K562 (cell line): Measurements from ENCODE around the gene CDC42BPB. TPM values are rescaled to one million over a fixed set of nuclear protein-coding genes. Genes with fewer than 3 reads are reported as not detected.

Experiments
- ATAC-seq: fragments of 200-7000 bp; cut with Tn5 transposase; 3 replicates; pipeline ENCODE4 v1.9.1; 2020; ENCODE audit warnings: moderate library complexity
- BruUV-seq: library from RNA; stranded (reverse); fragments of 400-500 nt; replicated peaks from 2 replicates; lab custom pipeline; 2021; lab: Mats Ljungman, UMichigan
- CTCF ChIA-PET: fragments of 300-600 bp; formaldehyde crosslinking; extraction: SDS; loops from one replicate; lab custom pipeline; 2021; ENCODE audit warnings: low intra/inter-chr PET ratio; lab: Yijun Ruan, JAX
- POLR2A ChIA-PET: fragments of 300-600, 350-650 bp; sonication (Branson Sonifier 250); formaldehyde crosslinking; extraction: SDS; loops from one replicate; lab custom pipeline; 2021; ENCODE audit warnings: antibody characterized with exemption, inconsistent platforms; lab: Yijun Ruan, JAX
- DNase-seq, 4 experiments: peaks; one replicate each; pipeline versions ENCODE4 v3.0.0 to v3.0.0-alpha.2; 2011 to 2018; ENCODE audit warnings: low spot score in 3 of 4, mixed read lengths in 3 of 4; ENCODE audit errors: extremely low read depth in 1 of 4
- FAIRE-seq: peaks from 2 replicates; lab custom pipeline; 2011; peaks lifted over from hg19 to GRCh38; lab: Jason Lieb, UNC
- H2AFZ ChIP-seq: 2 replicates; pipeline ENCODE4 v1.6.0; 2011; ENCODE audit warnings: low read depth, low read length, control low read depth, inconsistent platforms
- H3K27ac ChIP-seq: fragments of 200-600 bp; 3 replicates; pipeline ENCODE4 v1.8.0; 2011; ENCODE audit warnings: low read depth, mild to moderate bottlenecking, control low read depth, inconsistent platforms, low read length, moderate library complexity, mixed read lengths; ENCODE audit errors: extremely low read depth
- H3K27me3 ChIP-seq, 2 experiments: fragments of 300-600 bp in 1 of 2; 2 replicates in 1 of 2; 3 replicates in 1 of 2; pipeline versions ENCODE4 v1.6.0 to v1.8.0; 2011; ENCODE audit warnings: inconsistent platforms in 2 of 2, low read length in 2 of 2, mild to moderate bottlenecking in 1 of 2, mixed read lengths in 1 of 2, moderate library complexity in 1 of 2; ENCODE audit not compliant: control insufficient read depth in 2 of 2, insufficient read depth in 2 of 2
- H3K36me3 ChIP-seq: fragments of 300-600 bp; 3 replicates; pipeline ENCODE4 v1.8.0; 2011; ENCODE audit warnings: mild to moderate bottlenecking, low read length, inconsistent platforms; ENCODE audit not compliant: control insufficient read depth, insufficient read depth
- H3K4me1 ChIP-seq, 2 experiments: fragments of 200-600 bp in 1 of 2; replicated peaks in 1 of 2; 2 replicates in 1 of 2; 3 replicates in 1 of 2; pipeline versions ENCODE4 v1.5.1 to v1.8.0; 2011; ENCODE audit warnings: inconsistent platforms in 2 of 2, low read length in 2 of 2, mild to moderate bottlenecking in 1 of 2, mixed read lengths in 1 of 2, moderate library complexity in 1 of 2; ENCODE audit not compliant: control insufficient read depth in 2 of 2, insufficient read depth in 2 of 2
- H3K4me2 ChIP-seq: 2 replicates; pipeline ENCODE4 v1.6.1; 2011; ENCODE audit warnings: low read length, control low read depth, inconsistent platforms, mixed read lengths; ENCODE audit not compliant: insufficient read depth
- H3K4me3 ChIP-seq: fragments of 200-600 bp; sonication (generic), shearing (Covaris generic); 2 replicates; pipeline ENCODE4 v1.5.1; 2016; ENCODE audit warnings: control low read depth, inconsistent platforms
- H3K79me2 ChIP-seq: fragments of 200-600 bp; 3 replicates; pipeline ENCODE4 v1.8.0; 2011; ENCODE audit warnings: low read length, inconsistent platforms; ENCODE audit not compliant: control insufficient read depth, insufficient read depth
- H3K9ac ChIP-seq, 2 experiments: 2 replicates each; pipeline versions ENCODE4 v1.6.0 to v1.6.1; 2011; ENCODE audit warnings: low read depth in 2 of 2, low read length in 2 of 2, control low read depth in 1 of 2, inconsistent platforms in 1 of 2, mild to moderate bottlenecking in 1 of 2, mixed read lengths in 1 of 2; ENCODE audit not compliant: insufficient read depth in 1 of 2
- H3K9me1 ChIP-seq: one replicate; pipeline ENCODE4 v1.6.0; 2011; ENCODE audit warnings: inconsistent platforms, mild to moderate bottlenecking, low read length, moderate library complexity; ENCODE audit not compliant: control insufficient read depth, insufficient read depth
- H3K9me3 ChIP-seq: replicated peaks from 2 replicates; pipeline ENCODE4 v1.5.1; 2011; ENCODE audit warnings: low read depth, low read length, inconsistent platforms; ENCODE audit not compliant: control insufficient read depth, insufficient read depth
- H4K20me1 ChIP-seq: replicated peaks from 2 replicates; pipeline ENCODE4 v1.6.1; 2011; ENCODE audit warnings: low read length, inconsistent platforms, mixed read lengths; ENCODE audit not compliant: control insufficient read depth, insufficient read depth
- NFE2 ChIP-seq: IDR thresholded peaks from 2 replicates; pipeline ENCODE4 v1.6.1; 2014; ENCODE audit warnings: antibody characterized with exemption, low read depth
- WGBS: fragments of 100-300 bp; shearing (Covaris generic); methylation state at CpG from one replicate; pipeline ENCODE4 v1.1.6; 2016; ENCODE audit warnings: low coverage, mixed read lengths; ENCODE audit not compliant: insufficient coverage; ENCODE audit errors: missing lambda C conversion rate; 5-methylcytosine and 5-hydroxymethylcytosine counted together
- in situ Hi-C: fragments of 300-500 bp; cut with MboI; formaldehyde crosslinking; loops from 4 replicates; pipeline ENCODE4 v1.15.0; 2018; ENCODE audit warnings: inconsistent platforms, mixed read lengths
- intact Hi-C: fragments of 100-400 bp; cut with micrococcal nuclease; formaldehyde crosslinking; loops from 2 replicates; pipeline ENCODE4 v1.14.2; 2022
- polyA plus RNA-seq, 8 experiments: library from polyadenylated mRNA; depleted of rRNA in 4 of 8; stranded (reverse) in 5 of 8; unstranded in 3 of 8; fragments of >200 nt; fragmentation: Nextera tagmentation in 2 of 8; fragmentation: Illumina TruSeq in 1 of 8; extraction: Ambion mirVana in 2 of 8; extraction: Trizol in 1 of 8; gene quantifications; 2 replicates each; pipeline versions ENCODE4 v1.2.1 to v1.2.3, GENCODE V29; 2011 to 2014; ENCODE audit warnings: inconsistent platforms in 1 of 8, missing spikeins in 1 of 8
- total RNA-seq, 7 experiments: library from RNA; depleted of rRNA in 6 of 7; stranded (reverse); fragments of >200 nt in 6 of 7; fragmentation: Illumina TruSeq in 2 of 7; extraction: Trizol in 2 of 7; gene quantifications; 2 replicates each; pipeline versions ENCODE4 v1.2.1 to v1.2.3, GENCODE V29; 2011 to 2021; ENCODE audit warnings: low replicate concordance in 1 of 7
- TF ChIP-seq, protein P1 (sequence below): sonication (generic); formaldehyde crosslinking; IDR thresholded peaks from 2 replicates; pipeline ENCODE4 v1.8.1; 2023; ENCODE audit warnings: mild to moderate bottlenecking, missing genetic modification reagents

Gene CDC42BPB
- total and polyA plus RNA-seq, 9 of the 15 experiments (the other 6 are each of a cell fraction or from before 2014, with no cell fraction given): 0.07 to 24.3 (median 12.6) TPM

DNA sequence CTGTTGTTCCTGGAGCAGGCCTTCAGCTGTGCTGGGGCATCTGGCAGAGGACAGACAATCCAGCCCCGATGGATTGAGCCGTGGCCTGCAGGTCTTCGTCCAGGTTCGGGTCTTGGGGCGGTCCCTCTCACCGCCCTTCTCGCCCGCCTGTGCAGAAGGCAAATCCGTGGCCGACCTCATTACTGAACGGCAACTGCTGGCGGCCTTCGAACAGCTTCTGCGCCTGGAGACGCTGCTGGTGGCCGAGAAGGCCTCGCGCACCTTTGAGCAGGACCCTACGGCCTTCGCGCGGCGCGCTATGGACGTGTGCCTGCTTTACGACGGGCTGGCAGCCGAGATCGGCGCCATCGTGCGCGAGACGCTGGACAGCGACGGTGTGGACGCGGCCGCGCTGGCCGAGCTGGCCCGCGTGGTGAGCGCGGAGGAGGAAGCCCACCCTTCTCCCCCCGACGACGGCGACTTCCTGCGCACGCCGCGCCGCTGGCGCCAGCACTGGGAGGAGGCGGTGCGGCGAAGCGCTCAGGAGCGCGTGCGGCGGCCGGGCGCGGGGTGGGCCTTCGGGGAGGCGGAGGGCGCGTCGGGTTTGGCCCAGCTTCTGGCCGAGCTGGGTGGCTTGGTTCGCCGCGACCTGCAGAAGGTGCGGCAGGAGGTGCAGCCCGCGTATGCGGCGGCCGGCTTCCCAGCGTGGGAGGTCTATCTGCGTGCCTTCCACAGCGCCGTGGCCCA, 44.8 kb upstream of the CDC42BPB start:
- ATAC-seq (no peak), FAIRE-seq (no peak), DNase-seq (no peak)
- Histone ChIP-seq H3K4me1 (peaks cover 32 to 92% of the 10 kb centered on the region in 2 experiments), H3K9me1 (no peaks in the 10 kb centered on the region), H3K4me3 (no peak overlapping the region), H2AFZ (no peak overlapping the region), H3K36me3 (peaks cover 6% of the 10 kb centered on the region; the same call in 1 of the 3 replicates), H3K9me3 (no peaks in the 10 kb centered on the region), H3K4me2 (no peak overlapping the region), H4K20me1 (no peaks in the 10 kb centered on the region), H3K27ac (no peak overlapping the region), H3K79me2 (peaks cover 11% of the 10 kb centered on the region; the same call in 2 of the 3 replicates), H3K27me3 (no peaks in the 10 kb centered on the region), H3K9ac (peak overlapping the region in 1 of 2 experiments; percentile 36; a peak in 1 of 4 replicates)
- ChIA-PET POLR2A (no interaction called here), CTCF (no interaction called here)
- WGBS: 98% methylated on average over 9 of the region's 85 CpGs
- TF ChIP-seq, protein P1, sequence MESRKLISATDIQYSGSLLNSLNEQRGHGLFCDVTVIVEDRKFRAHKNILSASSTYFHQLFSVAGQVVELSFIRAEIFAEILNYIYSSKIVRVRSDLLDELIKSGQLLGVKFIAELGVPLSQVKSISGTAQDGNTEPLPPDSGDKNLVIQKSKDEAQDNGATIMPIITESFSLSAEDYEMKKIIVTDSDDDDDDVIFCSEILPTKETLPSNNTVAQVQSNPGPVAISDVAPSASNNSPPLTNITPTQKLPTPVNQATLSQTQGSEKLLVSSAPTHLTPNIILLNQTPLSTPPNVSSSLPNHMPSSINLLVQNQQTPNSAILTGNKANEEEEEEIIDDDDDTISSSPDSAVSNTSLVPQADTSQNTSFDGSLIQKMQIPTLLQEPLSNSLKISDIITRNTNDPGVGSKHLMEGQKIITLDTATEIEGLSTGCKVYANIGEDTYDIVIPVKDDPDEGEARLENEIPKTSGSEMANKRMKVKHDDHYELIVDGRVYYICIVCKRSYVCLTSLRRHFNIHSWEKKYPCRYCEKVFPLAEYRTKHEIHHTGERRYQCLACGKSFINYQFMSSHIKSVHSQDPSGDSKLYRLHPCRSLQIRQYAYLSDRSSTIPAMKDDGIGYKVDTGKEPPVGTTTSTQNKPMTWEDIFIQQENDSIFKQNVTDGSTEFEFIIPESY (CRISPR knock-in tag): peak; percentile 93
- TF ChIP-seq NFE2: no peak
- in situ Hi-C loops: loop anchor here (10.0 kb wide), 1 partner anchor 193 kb away; no protein-coding TSS in a partner anchor
- intact Hi-C loops: no loop called here
- no TSS peak for BruUV-seq
